GM18526 (cell line): ENCODE measurements around the gene LIN7A.

Source experiments
- POLR2A ChIP-seq: IDR thresholded peaks from 3 replicates; pipeline ENCODE4 v1.6.1; 2011; ENCODE audit not compliant: insufficient read length; ENCODE audit errors: extremely low read depth

LIN7A gene

GRCh38 chr12:80937391-80938238 lies at the start of gene LIN7A:
Gene LIN7A, minus strand, starts transcription at chr12:80937934. Its CDS starts 212 bp downstream, at chr12:80937722.
- peak; percentile 35 for TF ChIP-seq POLR2A

- TF ChIP-seq POLR2A, result no peak
Measured at GRCh38 chr12:80986224-80986623, 48.5 kb upstream of the LIN7A start.

DNA sequence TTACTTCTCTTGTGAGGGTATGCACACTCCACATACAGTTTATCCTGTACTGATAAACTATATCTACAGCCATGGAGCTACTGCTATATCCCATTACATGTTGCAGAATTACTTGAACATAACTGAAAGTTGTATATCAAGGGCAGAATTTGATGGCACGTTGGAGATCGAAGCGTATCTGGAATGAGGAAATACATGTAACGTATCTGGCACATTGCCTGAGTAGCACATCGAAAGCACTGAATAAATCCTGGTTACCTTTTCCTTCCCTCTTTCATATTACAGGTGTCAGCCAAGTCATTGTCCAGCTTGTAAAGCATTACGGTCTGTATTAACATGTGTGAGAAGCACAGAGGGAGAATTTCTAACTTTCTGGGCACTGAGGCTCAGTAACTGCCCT lies 42.1 kb upstream of the LIN7A start:
- TF ChIP-seq POLR2A, result no peak

- no peak for TF ChIP-seq POLR2A
Measured at GRCh38 chr12:80979251-80979650, 41.5 kb upstream of the LIN7A start.

DNA sequence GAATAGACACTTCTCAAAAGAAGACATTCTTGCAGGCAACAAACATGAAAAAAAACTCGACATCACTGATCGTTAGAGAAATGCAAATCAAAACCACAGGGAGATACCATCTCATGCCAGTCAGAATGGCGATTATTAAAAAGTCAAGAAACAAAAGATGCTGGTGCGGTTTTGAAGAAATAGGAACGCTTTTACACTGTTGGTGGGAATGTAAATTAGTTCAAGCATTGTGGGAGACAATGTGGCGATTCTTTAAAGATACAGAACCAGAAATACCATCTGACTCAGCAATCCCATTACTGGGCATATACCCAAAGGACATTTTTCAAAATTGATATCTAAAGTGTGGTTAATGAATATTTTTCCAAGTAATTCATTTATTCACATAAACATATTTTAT lies 39.6 kb upstream of the LIN7A start:
- TF ChIP-seq POLR2A, result no peak

- no peak for TF ChIP-seq POLR2A
Measured at GRCh38 chr12:80968326-80968725, 30.6 kb upstream of the LIN7A start.

GRCh38 chr12:80967565-80967964 lies 29.8 kb upstream of the LIN7A start:
- no peak for TF ChIP-seq POLR2A

- no peak for TF ChIP-seq POLR2A
Measured at GRCh38 chr12:80966001-80966400, 28.3 kb upstream of the LIN7A start.

DNA sequence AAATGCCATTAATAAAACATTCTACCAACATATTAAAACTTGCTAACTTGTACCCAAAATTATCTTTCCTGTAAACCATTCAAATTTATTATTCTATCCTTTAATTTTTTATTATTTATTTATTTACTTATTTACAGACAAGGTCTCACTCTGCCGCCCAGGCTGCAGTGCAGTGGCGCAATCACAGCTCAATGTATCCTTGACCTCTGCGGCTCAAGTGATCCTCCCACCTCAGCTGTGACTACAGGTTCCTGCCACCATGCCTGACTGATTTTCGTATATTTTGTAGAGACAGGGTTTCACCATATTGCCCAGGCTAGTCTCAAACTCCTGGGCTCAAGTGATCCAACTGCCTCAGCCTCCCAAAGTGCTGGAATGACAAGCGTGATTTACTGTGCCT lies 20.4 kb upstream of the LIN7A start:
- no peak for TF ChIP-seq POLR2A

- TF ChIP-seq POLR2A, result no peak
Measured at GRCh38 chr12:80954857-80955520, 17.3 kb upstream of the LIN7A start.

GRCh38 chr12:80952443-80952842 lies 14.7 kb upstream of the LIN7A start:
- no peak for TF ChIP-seq POLR2A

DNA sequence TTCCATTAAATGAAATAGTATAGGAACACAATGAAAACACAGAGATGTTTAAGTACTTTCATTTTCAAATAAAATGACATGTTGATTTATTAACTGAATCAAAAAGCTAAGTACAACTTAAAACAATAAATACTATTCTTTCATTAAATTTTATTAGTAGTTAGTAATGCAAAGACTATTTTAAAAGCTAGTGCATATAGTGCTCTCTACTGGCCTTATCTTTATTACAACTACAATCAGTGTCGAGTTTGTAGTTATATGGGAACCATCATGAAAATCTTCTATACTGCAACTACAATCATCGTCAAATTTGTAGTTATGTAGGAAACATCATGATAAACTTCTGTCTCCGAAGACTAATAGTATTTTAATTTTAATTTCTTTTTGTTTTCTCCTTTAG lies 8.9 kb upstream of the LIN7A start:
- no peak for TF ChIP-seq POLR2A

GRCh38 chr12:80943338-80943737 lies 5.6 kb upstream of the LIN7A start:
- TF ChIP-seq POLR2A, result no peak

DNA sequence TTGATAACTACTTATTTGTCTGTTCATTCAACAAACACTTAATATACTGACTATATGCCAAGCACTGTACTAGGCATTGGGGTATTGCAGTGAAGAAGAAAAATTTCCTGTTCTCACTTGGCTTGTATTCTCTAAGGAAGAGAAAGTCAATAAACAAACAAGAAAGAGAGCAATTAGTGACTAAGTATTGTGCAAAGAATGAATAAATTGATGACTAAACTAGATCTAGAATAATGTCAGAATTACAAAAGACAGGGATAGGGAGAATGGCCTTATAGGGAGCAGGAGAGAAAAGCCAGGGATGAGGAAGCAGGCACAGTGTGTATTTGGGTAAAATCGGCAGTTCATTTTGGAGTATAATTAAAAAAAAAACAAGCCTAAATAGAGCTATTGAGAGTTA lies 4.2 kb upstream of the LIN7A start:
- TF ChIP-seq POLR2A, result no peak

- no peak for TF ChIP-seq POLR2A
Measured at GRCh38 chr12:80939231-80939950, 1.7 kb upstream of the LIN7A start.

- TF ChIP-seq POLR2A, result no peak
Measured at GRCh38 chr12:80938397-80938796, 663 bp upstream of the LIN7A start.
